Activated CD4-positive, alpha-beta T cell treated with anti-CD3 and anti-CD28 coated beads, Interleukin-2, amount 50 U/mL, for 48 hours (primary cell): ENCODE results near the gene ZNF426.
A peak's percentile ranks its signal among the peaks of the same experiment; 100 is the strongest.
"Not testable (repeated sequence)": the region's sequence is repeated elsewhere in the genome, so short reads cannot be mapped to it uniquely, and the experiment has no call there.

ENCODE experiments used
- DNase-seq, 2 experiments: peaks; one replicate each; pipeline ENCODE4 v3.0.0-alpha.2; 2020

ZNF426 gene

GRCh38 chr19:9538183-9539058 lies at the start of gene ZNF426:
ZNF426 (minus strand) TSS chr19:9538645; CDS start chr19:9536232, 2,413 bp downstream.
- DNase-seq, result peak; percentile 87 to 91

- peak; percentile 81 to 84 for DNase-seq
Observed at GRCh38 chr19:9586764-9587163, 48.3 kb upstream of the ZNF426 start.

GRCh38 chr19:9584073-9584833 lies 45.8 kb upstream of the ZNF426 start, which contains the start of gene ZNF121:
ZNF121 (minus strand) TSS chr19:9584504; CDS start chr19:9568097, 16,407 bp downstream.
- peak; percentile 87 to 88 for DNase-seq

GRCh38 chr19:9582081-9582725 lies 43.8 kb upstream of the ZNF426 start:
- DNase-seq, result not testable (repeated sequence)

- DNase-seq, result no peak
Observed at GRCh38 chr19:9580728-9581127, 42.3 kb upstream of the ZNF426 start.

GRCh38 chr19:9570255-9570654 lies 31.8 kb upstream of the ZNF426 start:
- DNase-seq, result no peak

- DNase-seq, result no peak
Observed at GRCh38 chr19:9566729-9567128, 28.3 kb upstream of the ZNF426 start.

- DNase-seq, result no peak
Observed at GRCh38 chr19:9565900-9566705, 27.7 kb upstream of the ZNF426 start.

DNA sequence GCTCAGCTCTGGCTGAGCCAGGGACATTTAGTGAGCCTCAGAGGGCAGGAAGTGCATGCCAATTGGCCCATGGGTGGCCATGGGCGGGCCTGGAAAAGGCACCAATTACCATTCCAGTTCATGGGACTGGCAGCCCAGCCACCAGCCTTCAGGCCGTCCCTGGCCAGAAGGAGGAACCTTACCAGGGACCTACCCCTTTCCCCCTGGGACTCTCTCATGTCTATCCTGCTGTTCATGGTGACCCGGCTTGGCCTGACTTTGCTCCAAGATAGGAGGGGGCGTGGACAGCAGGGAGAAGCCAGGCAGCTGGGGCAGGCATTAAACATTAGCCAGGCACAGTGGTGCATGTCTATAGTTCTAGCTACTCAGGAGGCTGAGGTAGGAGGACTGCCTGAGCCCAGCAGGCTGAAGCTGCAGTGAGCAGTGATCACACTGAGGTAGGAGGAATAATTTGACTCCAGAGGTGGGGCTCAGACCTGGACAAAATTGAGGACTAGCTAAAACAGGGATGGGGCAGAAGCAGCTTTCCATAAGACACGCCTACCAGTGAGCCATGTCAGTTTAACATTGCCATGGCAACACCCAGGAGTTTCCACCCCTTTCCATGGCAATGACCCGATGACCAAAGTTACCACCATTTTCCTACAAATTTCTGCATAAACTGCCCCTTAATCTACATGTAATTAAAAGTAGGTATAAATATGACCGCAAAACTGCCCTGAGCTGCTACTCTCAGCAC lies 14.3 kb upstream of the ZNF426 start:
- no peak for DNase-seq

DNA sequence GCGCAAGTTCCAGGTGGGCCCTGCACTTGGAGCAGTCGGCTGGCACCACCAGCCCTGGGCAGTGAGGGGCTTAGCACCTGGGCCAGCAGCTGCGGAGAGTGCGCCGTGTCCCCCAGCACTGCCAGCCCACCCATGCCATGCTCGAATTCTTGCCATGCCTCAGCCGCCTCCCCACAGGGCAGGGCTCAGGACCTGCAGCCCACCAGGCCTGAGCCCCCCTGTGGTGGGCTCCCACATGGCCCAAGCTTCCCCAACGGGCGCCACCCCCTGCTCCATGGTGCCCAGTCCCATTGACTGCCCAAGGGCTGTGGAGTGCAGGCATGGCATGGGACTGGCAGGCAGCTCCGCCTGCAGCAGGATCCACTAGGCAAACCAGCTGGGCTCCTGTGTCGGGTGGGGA lies 9.4 kb upstream of the ZNF426 start:
- DNase-seq, result no peak

- not testable (repeated sequence) for DNase-seq
Observed at GRCh38 chr19:9541281-9541680, 2.8 kb upstream of the ZNF426 start.

DNA sequence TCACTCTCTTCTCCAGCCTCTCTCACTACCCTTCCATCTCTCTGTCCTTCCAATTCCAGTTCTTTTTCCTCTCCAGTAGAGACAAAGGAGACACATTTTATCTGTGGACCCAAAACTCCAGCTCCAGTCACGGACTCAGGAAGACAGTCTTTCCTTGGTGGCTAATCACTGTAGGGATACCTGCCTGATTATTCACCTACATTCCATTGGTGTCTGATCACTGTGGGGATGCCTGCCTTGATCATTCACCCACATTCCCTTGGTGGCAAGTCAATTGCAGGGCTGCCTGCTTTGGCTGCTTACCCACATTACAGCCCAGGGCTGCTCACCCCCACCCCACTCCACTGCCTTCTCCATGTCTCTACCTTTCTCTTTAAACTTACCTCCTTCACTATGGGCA lies 1.5 kb upstream of the ZNF426 start:
- not testable (repeated sequence) for DNase-seq

GRCh38 chr19:9539201-9539600 lies 756 bp upstream of the ZNF426 start:
- DNase-seq, result not testable (repeated sequence)

GRCh38 chr19:9535934-9536333 lies 2.5 kb downstream of the ZNF426 start:
- no peak for DNase-seq

GRCh38 chr19:9531933-9532332 lies 6.5 kb downstream of the ZNF426 start:
- peak in 1 of 2 experiments; percentile 13 for DNase-seq

DNA sequence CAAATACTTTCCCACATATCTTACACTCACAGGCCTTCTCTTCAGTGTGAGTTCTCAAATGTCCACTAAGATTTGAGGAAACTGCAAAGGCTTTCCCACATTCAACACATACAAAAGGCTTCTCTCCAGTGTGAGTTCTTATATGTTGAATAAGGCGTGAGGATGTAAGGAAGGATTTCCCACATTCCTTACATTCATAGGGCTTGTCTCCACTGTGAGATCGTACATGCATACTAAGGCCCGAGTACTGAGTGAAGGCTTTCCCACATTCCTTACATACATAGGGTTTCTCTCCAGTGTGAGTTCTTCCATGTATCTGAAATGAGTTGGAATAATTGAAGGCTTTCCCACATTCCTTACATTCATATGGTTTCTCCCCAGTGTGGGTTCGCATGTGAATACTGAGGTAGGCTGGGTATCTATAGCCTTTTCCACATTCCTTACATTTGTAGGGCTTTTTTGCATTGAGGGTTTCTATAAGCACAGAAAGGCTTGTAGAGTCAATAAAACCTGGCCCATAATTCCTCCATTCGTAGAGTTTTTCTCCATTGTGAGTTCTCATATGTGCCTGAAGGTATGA lies 9.6 kb downstream of the ZNF426 start:
- DNase-seq, result no peak

DNA sequence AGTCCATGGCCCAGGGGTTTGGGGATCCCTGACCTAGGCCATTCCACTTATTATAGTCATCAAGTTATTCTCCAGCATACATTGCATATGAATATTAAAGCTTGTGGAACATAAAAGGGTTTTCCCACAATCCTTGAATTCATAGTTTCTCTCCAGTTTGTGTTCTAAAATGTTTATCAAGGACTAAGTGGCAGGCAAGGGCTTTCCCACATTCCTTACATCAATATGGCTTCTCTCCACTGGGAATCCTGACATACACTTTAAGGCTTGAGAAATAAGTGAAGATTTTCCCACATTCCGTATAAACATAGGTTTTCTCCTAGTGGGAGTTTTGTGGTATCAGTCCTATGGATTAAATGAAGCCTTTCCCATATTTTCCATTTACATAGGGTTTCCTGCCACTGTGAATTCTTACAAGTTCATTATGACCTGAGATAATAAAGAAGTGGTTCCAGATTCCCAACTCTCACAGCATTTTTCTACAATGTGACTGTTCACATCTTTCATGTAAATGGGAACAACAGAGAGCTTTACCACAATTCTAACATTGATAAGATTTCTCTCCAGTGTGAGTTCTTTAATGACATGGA lies 14.5 kb downstream of the ZNF426 start:
- no peak for DNase-seq

DNA sequence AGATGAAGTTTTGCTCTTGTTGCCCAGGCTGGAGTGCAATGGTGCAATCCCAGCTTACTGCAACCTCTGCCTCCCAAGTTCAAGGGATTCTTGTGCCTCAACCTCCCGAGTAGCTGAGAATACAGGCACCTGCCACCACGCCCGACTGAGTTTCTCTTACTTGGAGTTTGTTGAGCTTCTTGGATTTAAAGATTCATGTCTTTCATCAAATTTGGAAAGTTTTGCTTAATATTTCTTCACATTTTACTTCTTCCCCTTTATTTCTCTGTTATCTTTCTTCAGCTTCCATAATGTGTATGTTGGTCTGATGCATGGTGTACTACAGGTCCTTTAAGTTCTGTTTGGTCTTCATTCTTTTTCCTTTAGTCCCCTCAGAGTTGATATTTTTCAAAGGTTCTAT lies 31.2 kb downstream of the ZNF426 start:
- DNase-seq, result no peak

- no peak for DNase-seq
Observed at GRCh38 chr19:9500796-9501195, 37.6 kb downstream of the ZNF426 start.

DNA sequence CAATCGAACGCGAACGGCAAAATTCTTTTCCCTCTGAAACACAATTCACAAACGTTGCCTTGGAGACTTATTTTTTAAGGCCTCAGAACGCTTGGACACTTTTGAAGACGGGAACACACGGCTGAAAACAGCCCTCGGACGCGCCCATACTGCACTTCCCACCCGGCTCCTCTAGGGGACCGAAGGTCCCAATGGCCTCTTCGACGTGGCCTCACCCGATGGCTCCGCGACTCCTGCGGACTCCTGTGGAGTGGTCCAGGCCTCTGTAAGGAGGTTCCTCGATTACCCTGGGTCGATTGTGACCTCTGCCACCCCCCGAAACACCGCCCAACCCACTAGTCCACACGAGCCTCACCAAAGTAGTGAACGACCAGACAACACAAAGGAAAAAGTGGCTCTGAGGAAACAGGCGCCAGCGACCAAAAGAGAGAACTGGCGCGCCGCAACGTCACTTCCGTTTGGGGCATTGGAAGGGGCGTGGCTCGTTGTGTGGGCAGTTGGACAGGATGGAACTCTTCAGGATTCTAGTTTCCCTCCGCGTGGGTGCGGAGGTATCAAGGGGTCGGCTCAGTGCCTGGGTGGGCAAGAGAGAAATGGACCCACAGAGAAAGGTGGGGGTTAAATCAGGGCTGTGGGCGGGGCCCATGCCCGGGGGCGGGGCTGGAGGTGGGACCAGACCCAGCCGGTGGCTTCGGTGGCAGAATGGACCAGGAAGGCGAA lies 40.1 kb downstream of the ZNF426 start, which contains the start of gene ZNF560:
TSS of gene ZNF560 (minus strand) at position 434 of the 720 bp plus-strand sequence. CDS start 23,303 bp downstream, outside the sequence.
- peak; percentile 3 to 10 for DNase-seq
